Activated CD8-positive, alpha-beta T cell treated with anti-CD3 and anti-CD28 coated beads for 36 hours (primary cell): Measurements from ENCODE around the gene IL18R1. TPM values are rescaled to one million over a fixed set of nuclear protein-coding genes. Genes with fewer than 3 reads are reported as not detected.

Experiments
- ATAC-seq: fragments of 200-7000 bp; cut with Tn5 transposase; one replicate; pipeline ENCODE4 v1.10.0; 2021; ENCODE audit warnings: mild to moderate bottlenecking, moderate library complexity
- CTCF ChIA-PET: fragments of 350-600 bp; sonication (Branson Sonifier 250); formaldehyde crosslinking; loops from one replicate; lab custom pipeline; 2021; ENCODE audit warnings: antibody characterized with exemption; lab: Charles Lee
- POLR2A ChIA-PET: fragments of 350-600 bp; sonication (Branson Sonifier 250); formaldehyde crosslinking; loops from one replicate; lab custom pipeline; 2021; ENCODE audit warnings: antibody characterized with exemption; lab: Charles Lee
- DNase-seq: peaks from one replicate; pipeline ENCODE4 v3.0.0-alpha.2; 2020
- H3K27ac Mint-ChIP-seq: one replicate; pipeline ENCODE4 v1.8.0; 2021; ENCODE audit warnings: mild to moderate bottlenecking, mixed read lengths
- H3K27me3 Mint-ChIP-seq: one replicate; pipeline ENCODE4 v1.8.0; 2021; ENCODE audit warnings: mixed read lengths
- H3K36me3 Mint-ChIP-seq: one replicate; pipeline ENCODE4 v1.8.0; 2021; ENCODE audit warnings: low read depth, mixed read lengths
- H3K4me1 Mint-ChIP-seq: one replicate; pipeline ENCODE4 v1.8.0; 2021; ENCODE audit warnings: low read depth, mixed read lengths
- H3K4me3 Mint-ChIP-seq: one replicate; pipeline ENCODE4 v1.8.0; 2021; ENCODE audit warnings: mild to moderate bottlenecking, moderate library complexity, mixed read lengths
- H3K9me3 Mint-ChIP-seq: one replicate; pipeline ENCODE4 v1.8.0; 2021; ENCODE audit warnings: mixed read lengths
- intact Hi-C: fragments of 100-400 bp; cut with micrococcal nuclease; formaldehyde crosslinking; loops from one replicate; pipeline ENCODE4 v1.10.0; 2022
- total RNA-seq, 2 experiments: library from RNA; stranded (reverse); gene quantifications; one replicate each; pipeline ENCODE4 v1.2.3, GENCODE V29; 2021
- TF ChIP-seq, protein P1 (sequence below): fragments of 200-600 bp; IDR thresholded peaks from one replicate; pipeline ENCODE4 v1.8.0; 2022; ENCODE audit warnings: antibody characterized with exemption, mild to moderate bottlenecking

IL18R1 gene
- total RNA-seq, 2 experiments from 2014 or later = 15.0 to 15.8 TPM

GRCh38 chr2:102313471-102313870 lies 42.1 kb upstream of the IL18R1 start:
- Mint-ChIP-seq H3K27me3 (no peaks in the 10 kb centered on the region), H3K27ac (no peak overlapping the region), H3K4me1 (peaks cover 4% of the 10 kb centered on the region), H3K36me3 (no peaks in the 10 kb centered on the region), H3K4me3 (no peak overlapping the region), H3K9me3 (no peaks in the 10 kb centered on the region)
- ChIA-PET CTCF (interaction anchor here (1.2 kb wide), 2 partner anchors 24 to 27 kb away, joined by 3 read pairs; no protein-coding TSS in a partner anchor), POLR2A (no interaction called here)
- no peak for ATAC-seq
- no peak for DNase-seq
- TF ChIP-seq, protein P1, sequence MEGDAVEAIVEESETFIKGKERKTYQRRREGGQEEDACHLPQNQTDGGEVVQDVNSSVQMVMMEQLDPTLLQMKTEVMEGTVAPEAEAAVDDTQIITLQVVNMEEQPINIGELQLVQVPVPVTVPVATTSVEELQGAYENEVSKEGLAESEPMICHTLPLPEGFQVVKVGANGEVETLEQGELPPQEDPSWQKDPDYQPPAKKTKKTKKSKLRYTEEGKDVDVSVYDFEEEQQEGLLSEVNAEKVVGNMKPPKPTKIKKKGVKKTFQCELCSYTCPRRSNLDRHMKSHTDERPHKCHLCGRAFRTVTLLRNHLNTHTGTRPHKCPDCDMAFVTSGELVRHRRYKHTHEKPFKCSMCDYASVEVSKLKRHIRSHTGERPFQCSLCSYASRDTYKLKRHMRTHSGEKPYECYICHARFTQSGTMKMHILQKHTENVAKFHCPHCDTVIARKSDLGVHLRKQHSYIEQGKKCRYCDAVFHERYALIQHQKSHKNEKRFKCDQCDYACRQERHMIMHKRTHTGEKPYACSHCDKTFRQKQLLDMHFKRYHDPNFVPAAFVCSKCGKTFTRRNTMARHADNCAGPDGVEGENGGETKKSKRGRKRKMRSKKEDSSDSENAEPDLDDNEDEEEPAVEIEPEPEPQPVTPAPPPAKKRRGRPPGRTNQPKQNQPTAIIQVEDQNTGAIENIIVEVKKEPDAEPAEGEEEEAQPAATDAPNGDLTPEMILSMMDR = no peak
- intact Hi-C loops = no loop called here

DNA sequence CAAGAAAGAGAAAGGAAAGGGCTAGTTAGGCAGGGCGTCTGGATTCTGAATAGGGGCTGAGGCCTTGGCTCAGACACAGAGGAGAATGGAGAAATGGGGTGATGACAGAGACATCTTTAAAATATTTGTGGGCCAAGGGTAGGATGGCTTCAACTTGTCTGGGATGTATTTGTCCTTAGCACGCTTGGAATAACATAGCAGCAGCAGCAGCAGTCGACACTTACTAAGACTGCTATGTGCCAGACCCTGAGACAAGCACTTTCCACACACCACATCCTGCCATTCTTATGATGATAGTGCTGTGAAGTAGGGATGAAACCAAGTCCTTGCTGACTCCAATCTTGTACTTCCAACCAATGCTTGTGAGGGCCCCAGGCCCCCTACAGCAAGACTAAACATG lies 41.6 kb upstream of the IL18R1 start:
- Mint-ChIP-seq H3K36me3 (no peaks in the 10 kb centered on the region), H3K27ac (no peak overlapping the region), H3K27me3 (no peaks in the 10 kb centered on the region), H3K4me1 (peaks cover 4% of the 10 kb centered on the region), H3K4me3 (no peak overlapping the region), H3K9me3 (no peaks in the 10 kb centered on the region)
- no peak for DNase-seq
- no peak for ATAC-seq
- intact Hi-C loops = no loop called here
- ChIA-PET POLR2A (no interaction called here), CTCF (no interaction called here)
- TF ChIP-seq, protein P1 = no peak

DNA sequence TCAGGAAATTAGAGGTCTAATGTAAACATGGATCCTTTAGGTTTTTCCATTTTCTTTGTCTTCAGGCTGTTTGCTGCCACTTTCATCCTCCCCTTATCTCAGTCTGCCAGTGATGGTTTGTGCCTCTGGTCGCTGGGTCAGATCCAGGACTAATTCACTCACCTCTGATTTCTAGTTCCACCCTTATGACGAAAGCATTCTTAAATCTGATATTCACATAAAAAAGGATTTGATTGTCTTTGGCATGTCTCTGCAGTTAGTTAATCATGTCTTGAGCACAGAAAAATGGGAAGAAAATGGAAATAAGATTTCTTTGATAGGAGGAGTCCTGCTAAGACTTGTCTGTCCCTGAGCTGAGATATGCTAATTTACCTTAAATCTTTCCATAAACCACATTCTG lies 39.7 kb upstream of the IL18R1 start:
- H3K36me3 Mint-ChIP-seq = no peaks in the 10 kb centered on the region
- no peak for DNase-seq
- TF ChIP-seq, protein P1 = no peak
- no peak overlapping the region for H3K4me3 Mint-ChIP-seq
- H3K9me3 Mint-ChIP-seq = no peaks in the 10 kb centered on the region
- H3K27me3 Mint-ChIP-seq = no peaks in the 10 kb centered on the region
- ChIA-PET POLR2A (no interaction called here), CTCF (interaction anchor here (1.0 kb wide), 1 partner anchor 19 kb away, joined by 4 read pairs; no protein-coding TSS in a partner anchor)
- H3K4me1 Mint-ChIP-seq = peaks cover 4% of the 10 kb centered on the region
- no peak for ATAC-seq
- intact Hi-C loops = no loop called here
- H3K27ac Mint-ChIP-seq = no peak overlapping the region

DNA sequence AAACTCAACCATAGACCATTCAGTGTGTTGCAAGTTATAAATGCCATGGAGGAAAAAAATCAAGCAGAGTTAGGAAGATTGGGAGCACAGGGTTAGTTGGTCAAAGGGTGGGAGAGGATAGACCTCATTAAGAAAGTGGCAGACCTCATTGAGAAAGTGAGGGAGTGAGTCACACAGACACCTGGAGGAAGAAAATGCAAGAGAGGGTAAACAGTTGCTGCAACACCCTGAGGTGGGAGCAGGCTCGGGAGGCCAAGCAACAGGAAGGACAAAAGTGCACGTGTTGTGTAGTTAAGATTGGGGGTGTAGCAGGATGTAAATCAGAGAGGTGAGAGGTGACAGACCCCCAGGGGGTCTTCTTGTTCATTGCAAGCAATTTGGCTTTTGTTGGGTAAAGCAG lies 37.9 kb upstream of the IL18R1 start:
- DNase-seq (peak; percentile 39), ATAC-seq (peak; percentile 55)
- H3K27me3 Mint-ChIP-seq = no peaks in the 10 kb centered on the region
- no peaks in the 10 kb centered on the region for H3K4me1 Mint-ChIP-seq
- TF ChIP-seq, protein P1 = no peak
- H3K36me3 Mint-ChIP-seq = no peaks in the 10 kb centered on the region
- CTCF ChIA-PET = interaction anchor here (0.7 to 1.4 kb wide), 2 partner anchors 16 to 123 kb away, joined by 3 read pairs; no protein-coding TSS in a partner anchor
- H3K27ac Mint-ChIP-seq = no peak overlapping the region
- intact Hi-C loops = no loop called here
- no peak overlapping the region for H3K4me3 Mint-ChIP-seq
- no peaks in the 10 kb centered on the region for H3K9me3 Mint-ChIP-seq
- POLR2A ChIA-PET = interaction anchor here (0.9 kb wide), 1 partner anchor 14 kb away, joined by 3 read pairs; no protein-coding TSS in a partner anchor

GRCh38 chr2:102318437-102318836 lies 37.2 kb upstream of the IL18R1 start:
- no peak for DNase-seq
- TF ChIP-seq, protein P1 = no peak
- Mint-ChIP-seq H3K36me3 (no peaks in the 10 kb centered on the region), H3K9me3 (peaks cover 2% of the 10 kb centered on the region), H3K4me1 (no peaks in the 10 kb centered on the region), H3K27ac (no peak overlapping the region), H3K4me3 (no peak overlapping the region), H3K27me3 (no peaks in the 10 kb centered on the region)
- CTCF ChIA-PET = interaction anchor here (1.0 kb wide), 1 partner anchor 130 kb away, joined by 3 read pairs; no protein-coding TSS in a partner anchor
- intact Hi-C loops = no loop called here
- POLR2A ChIA-PET = no interaction called here
- no peak for ATAC-seq
